H9 (cell line): Measurements from ENCODE around the gene RBMS2. TPM values are rescaled to one million over a fixed set of nuclear protein-coding genes. Genes with fewer than 3 reads are reported as not detected.
A peak's percentile ranks its signal among the peaks of the same experiment; 100 is the strongest.

Experiments
- DNase-seq: peaks from one replicate; pipeline ENCODE4 v3.0.0-alpha.2; 2017
- H2AFZ ChIP-seq: one replicate; pipeline ENCODE4 v1.6.1; 2013; ENCODE audit warnings: mild to moderate bottlenecking, low read length, control low read depth, moderate library complexity
- H2AK5ac ChIP-seq: 2 replicates; pipeline ENCODE4 v1.6.1; 2013; ENCODE audit warnings: low read length, control low read depth, mixed read lengths; ENCODE audit not compliant: insufficient read length
- H2BK120ac ChIP-seq: one replicate; pipeline ENCODE4 v1.6.1; 2013; ENCODE audit warnings: low read depth, mild to moderate bottlenecking, low read length, control low read depth, inconsistent platforms; ENCODE audit not compliant: poor library complexity, severe bottlenecking
- H2BK12ac ChIP-seq: 2 replicates; pipeline ENCODE4 v1.6.1; 2013; ENCODE audit warnings: low read length, control low read depth, mixed read lengths, low read depth; ENCODE audit not compliant: insufficient read length
- H2BK15ac ChIP-seq: 2 replicates; pipeline ENCODE4 v1.6.1; 2013; ENCODE audit warnings: low read depth, low read length, control low read depth
- H2BK20ac ChIP-seq: one replicate; pipeline ENCODE4 v1.6.1; 2013; ENCODE audit warnings: low read depth, mild to moderate bottlenecking, low read length, control low read depth, inconsistent platforms; ENCODE audit not compliant: poor library complexity, severe bottlenecking
- H2BK5ac ChIP-seq: 2 replicates; pipeline ENCODE4 v1.6.1; 2013; ENCODE audit warnings: low read length, control low read depth, mixed read lengths; ENCODE audit not compliant: insufficient read length
- H3K14ac ChIP-seq: 2 replicates; pipeline ENCODE4 v1.6.1; 2013; ENCODE audit warnings: low read length, control low read depth; ENCODE audit not compliant: insufficient read depth
- H3K18ac ChIP-seq: 2 replicates; pipeline ENCODE4 v1.6.1; 2013; ENCODE audit warnings: low read depth, mild to moderate bottlenecking, mixed read lengths, low read length, control low read depth; ENCODE audit not compliant: insufficient read length
- H3K23ac ChIP-seq: 2 replicates; pipeline ENCODE4 v1.6.1; 2013; ENCODE audit warnings: low read length, control low read depth, mixed read lengths, low read depth; ENCODE audit not compliant: insufficient read length
- H3K23me2 ChIP-seq: 2 replicates; pipeline ENCODE4 v1.6.1; 2013; ENCODE audit warnings: low read depth, mild to moderate bottlenecking, mixed read lengths, low read length, control low read depth; ENCODE audit not compliant: insufficient read length, poor library complexity, severe bottlenecking
- H3K27ac ChIP-seq: 2 replicates; pipeline ENCODE4 v1.5.1; 2013; ENCODE audit warnings: low read length, control low read depth, mixed read lengths, low read depth; ENCODE audit not compliant: insufficient read length
- H3K27me3 ChIP-seq: 2 replicates; pipeline ENCODE4 v1.6.1; 2013; ENCODE audit warnings: low read length, control low read depth, inconsistent platforms; ENCODE audit not compliant: insufficient read depth
- H3K4ac ChIP-seq: 2 replicates; pipeline ENCODE4 v1.6.1; 2013; ENCODE audit warnings: low read depth, mild to moderate bottlenecking, control low read depth, inconsistent platforms, low read length, moderate library complexity
- H3K4me1 ChIP-seq: 2 replicates; pipeline ENCODE4 v1.6.1; 2013; ENCODE audit warnings: low read length, control low read depth, inconsistent platforms; ENCODE audit not compliant: insufficient read depth
- H3K4me2 ChIP-seq: 2 replicates; pipeline ENCODE4 v1.6.1; 2013; ENCODE audit warnings: low read length, control low read depth, mixed read lengths; ENCODE audit not compliant: insufficient read length, insufficient read depth
- H3K56ac ChIP-seq: 2 replicates; pipeline ENCODE4 v1.6.1; 2013; ENCODE audit warnings: low read depth, mild to moderate bottlenecking, mixed read lengths, low read length, control low read depth; ENCODE audit not compliant: insufficient read length
- H3K79me1 ChIP-seq: 2 replicates; pipeline ENCODE4 v1.6.1; 2013; ENCODE audit warnings: low read depth, mild to moderate bottlenecking, moderate library complexity, low read length, control low read depth, inconsistent platforms; ENCODE audit not compliant: insufficient read depth, poor library complexity, severe bottlenecking
- H3K79me2 ChIP-seq: 2 replicates; pipeline ENCODE4 v1.6.1; 2013; ENCODE audit warnings: low read length, control low read depth, inconsistent platforms; ENCODE audit not compliant: insufficient read depth
- H3K9ac ChIP-seq: 2 replicates; pipeline ENCODE4 v1.6.1; 2013; ENCODE audit warnings: low read length, control low read depth, mixed read lengths; ENCODE audit not compliant: insufficient read length; ENCODE audit errors: extremely low read depth
- H3K9me3 ChIP-seq: one replicate; pipeline ENCODE4 v1.6.1; 2013; ENCODE audit warnings: low read depth, low read length, inconsistent platforms; ENCODE audit not compliant: control insufficient read depth
- H3T11ph ChIP-seq: one replicate; pipeline ENCODE4 v1.6.1; 2013; ENCODE audit warnings: mild to moderate bottlenecking, low read length, control low read depth, inconsistent platforms
- H4K20me1 ChIP-seq: one replicate; pipeline ENCODE4 v1.6.1; 2013; ENCODE audit not compliant: control insufficient read depth, insufficient read length, insufficient read depth
- H4K5ac ChIP-seq: 2 replicates; pipeline ENCODE4 v1.6.1; 2013; ENCODE audit warnings: low read depth, mild to moderate bottlenecking, mixed read lengths, low read length, control low read depth; ENCODE audit not compliant: insufficient read length
- H4K8ac ChIP-seq: replicated peaks from 2 replicates; pipeline ENCODE4 v1.6.1; 2013; ENCODE audit warnings: low read length, control low read depth, mixed read lengths, low read depth; ENCODE audit not compliant: insufficient read length
- H4K91ac ChIP-seq: 2 replicates; pipeline ENCODE4 v1.6.1; 2013; ENCODE audit warnings: low read depth, mild to moderate bottlenecking, moderate library complexity, mixed read lengths, low read length, control low read depth; ENCODE audit not compliant: insufficient read length
- H3K27ac Mint-ChIP-seq, 3 experiments: 2 replicates in 2 of 3; 3 replicates in 1 of 3; pipeline ENCODE4 v1.8.0; 2020 to 2021; ENCODE audit warnings: mixed read lengths in 3 of 3, mild to moderate bottlenecking in 1 of 3, moderate library complexity in 1 of 3
- H3K27me3 Mint-ChIP-seq: 2 replicates; pipeline ENCODE4 v1.8.0; 2021; ENCODE audit warnings: low read depth, mild to moderate bottlenecking, moderate library complexity, mixed read lengths
- H3K36me3 Mint-ChIP-seq, 3 experiments: 2 replicates in 2 of 3; 3 replicates in 1 of 3; pipeline ENCODE4 v1.8.0; 2020 to 2021; ENCODE audit warnings: low read depth in 3 of 3, mixed read lengths in 3 of 3; ENCODE audit not compliant: insufficient read depth in 1 of 3
- H3K4me1 Mint-ChIP-seq, 2 experiments: 2 replicates each; pipeline ENCODE4 v1.8.0; 2020; ENCODE audit warnings: mixed read lengths in 2 of 2
- H3K4me3 Mint-ChIP-seq, 2 experiments: 2 replicates in 1 of 2; 3 replicates in 1 of 2; pipeline ENCODE4 v1.8.0; 2020 to 2021; ENCODE audit warnings: mild to moderate bottlenecking in 2 of 2, mixed read lengths in 2 of 2, moderate library complexity in 1 of 2
- H3K9me3 Mint-ChIP-seq, 2 experiments: 2 replicates in 1 of 2; 3 replicates in 1 of 2; pipeline ENCODE4 v1.8.0; 2020; ENCODE audit warnings: mild to moderate bottlenecking in 2 of 2, mixed read lengths in 2 of 2, moderate library complexity in 1 of 2
- CTCF ChIP-seq: fragments of 200-600 bp; sonication (generic); conservative IDR thresholded peaks from 3 replicates; pipeline ENCODE4 v1.8.0; 2021; ENCODE audit warnings: antibody characterized with exemption, mild to moderate bottlenecking
- WGBS: extraction: QIAGEN DNeasy Blood & Tissue Kit; methylation state at CpG from one replicate; pipeline ENCODE4 v1.1.7; 2013; ENCODE audit warnings: missing lambda C conversion rate, low lambda C conversion rate, mixed read lengths; ENCODE audit not compliant: insufficient read length; ENCODE audit errors: extremely low coverage; 5-methylcytosine and 5-hydroxymethylcytosine counted together
- total RNA-seq: library from RNA; stranded (reverse); gene quantifications from 2 replicates; pipeline ENCODE4 v1.2.1, GENCODE V29; 2021

The RBMS2 gene
- total RNA-seq, 1 experiment from 2014 or later, result 9.5 TPM

DNA sequence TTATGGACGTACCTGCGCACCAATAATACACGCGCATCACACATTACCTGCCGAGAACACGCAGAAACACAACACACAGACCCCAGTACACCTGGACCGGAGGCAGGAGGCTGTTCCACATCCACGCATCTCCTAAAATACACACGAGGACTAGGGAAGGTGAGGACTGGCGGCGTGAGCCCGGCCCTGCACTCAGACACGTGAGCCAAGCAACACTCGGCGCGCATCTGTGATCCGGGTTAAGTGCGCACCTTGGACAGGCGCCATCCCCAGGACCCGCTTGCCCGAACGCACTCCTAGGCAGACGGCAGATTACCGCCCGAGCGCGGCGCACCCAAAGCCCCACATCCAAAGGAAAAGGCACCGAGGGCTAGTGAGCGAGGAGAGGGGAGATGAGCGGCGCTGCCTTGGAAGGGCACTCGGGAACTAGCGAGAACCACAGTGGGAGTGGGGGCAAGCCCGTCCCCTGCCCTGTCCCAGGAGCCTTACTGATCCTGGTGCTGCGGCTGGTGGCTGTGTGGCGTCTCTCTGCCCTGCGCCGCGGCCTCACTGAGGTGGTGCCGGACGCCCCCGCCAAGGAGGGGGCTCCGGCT is 34.1 kb upstream of the RBMS2 start:
- Histone ChIP-seq H3K4me2 (peak overlapping the region; percentile 85), H3T11ph (no peak overlapping the region), H3K23me2 (peaks cover 11% of the 10 kb centered on the region), H4K8ac (no peak overlapping the region), H2BK120ac (no peak overlapping the region), H3K18ac (peak overlapping the region; percentile 85), H3K27me3 (peaks cover 22% of the 10 kb centered on the region; the same call in 1 of the 2 replicates), H3K79me2 (no peaks in the 10 kb centered on the region), H2BK15ac (no peak overlapping the region), H3K4ac (no peak overlapping the region), H2AK5ac (no peak overlapping the region), H2BK20ac (no peak overlapping the region), H3K4me1 (no peaks in the 10 kb centered on the region), H3K27ac (no peak overlapping the region), H4K20me1 (no peaks in the 10 kb centered on the region), H3K23ac (no peak overlapping the region), H3K9me3 (no peaks in the 10 kb centered on the region), H2BK12ac (no peak overlapping the region), H2AFZ (peak overlapping the region; percentile 17), H4K91ac (no peak overlapping the region), H3K9ac (peak overlapping the region; percentile 69), H4K5ac (no peak overlapping the region), H3K56ac (no peak overlapping the region), H2BK5ac (no peak overlapping the region), H3K14ac (peak overlapping the region; percentile 87; the same call in 1 of the 2 replicates), H3K79me1 (no peaks in the 10 kb centered on the region)
- DNase-seq, result peak; percentile 80
- Mint-ChIP-seq H3K36me3 (peaks cover 0 to 6% (median 0%) of the 10 kb centered on the region in 3 experiments; a peak in 2 of 7 replicates), H3K4me1 (peaks cover 11 to 13% of the 10 kb centered on the region in 2 experiments), H3K4me3 (peak overlapping the region; percentile 75 to 95), H3K27ac (peak overlapping the region in 1 of 3 experiments; percentile 88; a peak in 2 of 7 replicates), H3K27me3 (peaks cover 55% of the 10 kb centered on the region), H3K9me3 (peaks cover 13 to 15% of the 10 kb centered on the region in 2 experiments; a peak in 4 of 5 replicates)
- no peak for TF ChIP-seq CTCF
- no CpG with 5 or more reads among the region's 44 CpGs for WGBS
